Measurements from ENCODE around the gene TPCN2. TPM values are rescaled to one million over a fixed set of nuclear protein-coding genes. Genes with fewer than 3 reads are reported as not detected.

Gene TPCN2
- total RNA-seq, 8 experiments from 2014 or later, result 3.6 to 17.2 (median 5.6) TPM

GRCh38 chr11:69154211-69154913, 105.6 kb downstream of the TPCN2 start:
- ATAC-seq (replicated peaks in 6 of 8), result no peak
- H3K4me1 ChIP-seq (replicated peaks in 1 of 2), result peaks cover 47 to 48% of the 10 kb centered on the region in 2 donors
- no peak overlapping the region for H3K27ac ChIP-seq
- WGBS, 10 experiments, result 0 to 100% (median 78%) methylated on average over 1 to 4 of the region's 21 CpGs; no CpG with 5 or more reads in 6 of the 10 experiments
- in situ Hi-C loops (cut with MboI; ENCODE audit: low pct_unique_long_range_greater_than_20kb in 2 of 9, low sequenced_read_pairs in 9 of 9, unreplicated experiment in 9 of 9), result no loop called here
- no peak overlapping the region for H3K4me3 ChIP-seq

- in situ Hi-C loops (cut with MboI; ENCODE audit: low pct_unique_long_range_greater_than_20kb in 2 of 9, low sequenced_read_pairs in 9 of 9, unreplicated experiment in 9 of 9), result no loop called here
- Histone ChIP-seq H3K27ac (no peak overlapping the region), H3K4me3 (no peak overlapping the region), H3K4me1 (replicated peaks in 1 of 2) (peaks cover 47 to 48% of the 10 kb centered on the region in 2 donors)
- 77 to 100% (median 84%) methylated on average over 1 to 5 of the region's 10 CpGs; no CpG with 5 or more reads in 7 of the 10 experiments for WGBS, 10 experiments
- no peak for ATAC-seq (replicated peaks in 6 of 8)
Observed at GRCh38 chr11:69154938-69155301, 106.2 kb downstream of the TPCN2 start.

- Histone ChIP-seq H3K4me1 (replicated peaks in 1 of 2) (peaks cover 47 to 48% of the 10 kb centered on the region in 2 donors), H3K4me3 (no peak within 1 kb of the TSS), H3K27ac (peak within 1 kb of the TSS; percentile 68 to 80)
- no peak for ATAC-seq (replicated peaks in 6 of 8)
- in situ Hi-C loops (cut with MboI; ENCODE audit: low pct_unique_long_range_greater_than_20kb in 2 of 9, low sequenced_read_pairs in 9 of 9, unreplicated experiment in 9 of 9), result no loop called here
- WGBS, 10 experiments, result 73 to 100% (median 80%) methylated on average over 1 to 7 of the region's 32 CpGs; no CpG with 5 or more reads in 6 of the 10 experiments
Observed at GRCh38 chr11:69155302-69156234, 106.8 kb downstream of the TPCN2 start, which contains the start of gene SMIM38. Gene SMIM38 (plus strand): TSS chr11:69155935. CDS start chr11:69157847, 1,912 bp downstream.

DNA sequence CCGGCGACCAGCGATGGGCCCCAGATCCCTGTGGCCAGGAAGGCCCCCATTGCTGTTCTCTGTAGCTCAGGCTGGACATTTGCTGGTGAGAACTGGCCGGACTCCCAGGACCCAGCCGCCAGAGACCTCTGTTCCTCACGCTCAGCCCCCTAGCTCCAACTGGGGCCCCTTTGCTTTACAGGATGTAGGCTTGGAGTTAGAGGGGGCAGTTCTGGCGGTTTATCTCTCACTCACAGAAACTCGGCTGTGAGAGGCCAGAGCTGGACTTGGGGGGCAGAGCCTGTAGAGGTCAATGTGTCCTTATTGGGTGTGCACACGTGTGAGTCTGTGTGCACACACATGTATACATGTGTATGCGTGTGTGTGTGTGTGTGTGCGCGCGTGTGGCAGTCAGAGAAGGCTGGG, 107.5 kb downstream of the TPCN2 start:
- WGBS, 10 experiments, result 73 to 100% (median 90%) methylated on average over 1 to 11 of the region's 13 CpGs; no CpG with 5 or more reads in 5 of the 10 experiments
- peaks cover 47% of the 10 kb centered on the region in 2 donors for H3K4me1 ChIP-seq (replicated peaks in 1 of 2)
- H3K27ac ChIP-seq, result no peak overlapping the region
- H3K4me3 ChIP-seq, result no peak overlapping the region
- in situ Hi-C loops (cut with MboI; ENCODE audit: low pct_unique_long_range_greater_than_20kb in 2 of 9, low sequenced_read_pairs in 9 of 9, unreplicated experiment in 9 of 9), result no loop called here
- no peak for ATAC-seq (replicated peaks in 6 of 8)

- 35 to 80% (median 62%) methylated on average over 1 to 4 of the region's 15 CpGs; no CpG with 5 or more reads in 6 of the 10 experiments for WGBS, 10 experiments
- in situ Hi-C loops (cut with MboI; ENCODE audit: low pct_unique_long_range_greater_than_20kb in 2 of 9, low sequenced_read_pairs in 9 of 9, unreplicated experiment in 9 of 9), result no loop called here
- peak in 5 of 8 experiments; percentile 0 to 17 (median 1) for ATAC-seq (replicated peaks in 6 of 8)
Observed at GRCh38 chr11:69156673-69157155, 108.0 kb downstream of the TPCN2 start.

GRCh38 chr11:69157156-69157821, 108.6 kb downstream of the TPCN2 start:
- peaks cover 37 to 38% of the 10 kb centered on the region in 2 donors for H3K4me1 ChIP-seq (replicated peaks in 1 of 2)
- peak overlapping the region; percentile 68 to 80 for H3K27ac ChIP-seq
- peak; percentile 47 to 94 (median 89) for ATAC-seq (replicated peaks in 6 of 8)
- no peak overlapping the region for H3K4me3 ChIP-seq
- in situ Hi-C loops (cut with MboI; ENCODE audit: low pct_unique_long_range_greater_than_20kb in 2 of 9, low sequenced_read_pairs in 9 of 9, unreplicated experiment in 9 of 9), result no loop called here
- WGBS, 10 experiments, result 0 to 60% methylated on average over 1 of the region's 44 CpGs; no CpG with 5 or more reads in 8 of the 10 experiments

More at GRCh38 chr11:69156673-69157155, 108.0 kb downstream of the TPCN2 start:
- no peak overlapping the region for H3K4me3 ChIP-seq
- peaks cover 43 to 44% of the 10 kb centered on the region in 2 donors for H3K4me1 ChIP-seq (replicated peaks in 1 of 2)
- peak overlapping the region; percentile 68 to 80 for H3K27ac ChIP-seq

GRCh38 chr11:69157822-69158231, 109.1 kb downstream of the TPCN2 start:
- Histone ChIP-seq H3K27ac (peak overlapping the region; percentile 62 to 80), H3K4me3 (no peak overlapping the region), H3K4me1 (replicated peaks in 1 of 2) (peaks cover 32 to 33% of the 10 kb centered on the region in 2 donors)
- in situ Hi-C loops (cut with MboI; ENCODE audit: low pct_unique_long_range_greater_than_20kb in 2 of 9, low sequenced_read_pairs in 9 of 9, unreplicated experiment in 9 of 9), result no loop called here
- peak in 2 of 8 experiments; percentile 7 to 10 for ATAC-seq (replicated peaks in 6 of 8)
- WGBS, 10 experiments, result 80 to 93% (median 90%) methylated on average over 1 to 3 of the region's 15 CpGs; no CpG with 5 or more reads in 7 of the 10 experiments

GRCh38 chr11:69158301-69159149, 109.8 kb downstream of the TPCN2 start:
- no peak overlapping the region for H3K27ac ChIP-seq
- H3K4me1 ChIP-seq (replicated peaks in 1 of 2), result peaks cover 25 to 26% of the 10 kb centered on the region in 2 donors
- in situ Hi-C loops (cut with MboI; ENCODE audit: low pct_unique_long_range_greater_than_20kb in 2 of 9, low sequenced_read_pairs in 9 of 9, unreplicated experiment in 9 of 9), result no loop called here
- H3K4me3 ChIP-seq, result no peak overlapping the region
- 36 to 100% (median 100%) methylated on average over 1 to 8 of the region's 21 CpGs; no CpG with 5 or more reads in 3 of the 10 experiments for WGBS, 10 experiments
- no peak for ATAC-seq (replicated peaks in 6 of 8)

- Histone ChIP-seq H3K4me3 (no peak overlapping the region), H3K4me1 (replicated peaks in 1 of 2) (peaks cover 23 to 25% of the 10 kb centered on the region in 2 donors), H3K27ac (no peak overlapping the region)
- WGBS, 10 experiments, result 87 to 100% (median 91%) methylated on average over 2 to 16 of the region's 19 CpGs; no CpG with 5 or more reads in 2 of the 10 experiments
- no peak for ATAC-seq (replicated peaks in 6 of 8)
- in situ Hi-C loops (cut with MboI; ENCODE audit: low pct_unique_long_range_greater_than_20kb in 2 of 9, low sequenced_read_pairs in 9 of 9, unreplicated experiment in 9 of 9), result no loop called here
Observed at GRCh38 chr11:69159150-69159852, 110.6 kb downstream of the TPCN2 start.

- Histone ChIP-seq H3K4me3 (no peak overlapping the region), H3K4me1 (replicated peaks in 1 of 2) (peaks cover 18% of the 10 kb centered on the region in 2 donors), H3K27ac (no peak overlapping the region)
- 25 to 100% (median 86%) methylated on average over 1 to 8 of the region's 15 CpGs for WGBS, 10 experiments
- no peak for ATAC-seq (replicated peaks in 6 of 8)
- in situ Hi-C loops (cut with MboI; ENCODE audit: low pct_unique_long_range_greater_than_20kb in 2 of 9, low sequenced_read_pairs in 9 of 9, unreplicated experiment in 9 of 9), result no loop called here
Observed at GRCh38 chr11:69160296-69161116, 111.8 kb downstream of the TPCN2 start.

GRCh38 chr11:69161117-69161407, 112.3 kb downstream of the TPCN2 start:
- no peak overlapping the region for H3K4me3 ChIP-seq
- H3K27ac ChIP-seq, result no peak overlapping the region
- peaks cover 18% of the 10 kb centered on the region in 2 donors for H3K4me1 ChIP-seq (replicated peaks in 1 of 2)
- in situ Hi-C loops (cut with MboI; ENCODE audit: low pct_unique_long_range_greater_than_20kb in 2 of 9, low sequenced_read_pairs in 9 of 9, unreplicated experiment in 9 of 9), result no loop called here
- 0 to 86% (median 64%) methylated on average over 1 to 5 of the region's 5 CpGs; no CpG with 5 or more reads in 3 of the 10 experiments for WGBS, 10 experiments
- ATAC-seq (replicated peaks in 6 of 8), result no peak

All from motor neuron (in vitro differentiated cells).